Tibial nerve (tissue), 4 donors: Measurements from ENCODE around the gene CCDC70.

Experiments
- EP300 ChIP-seq, 2 donors: sonication (generic); formaldehyde crosslinking; IDR thresholded peaks; one replicate each; pipeline ENCODE4 v1.6.1; 2017; ENCODE audit warnings: antibody characterized with exemption in 2 of 2, mild to moderate bottlenecking in 1 of 2
- TF ChIP-seq, protein P1 (sequence below), 5 experiments: fragments of 200-600 bp in 3 of 5; fragments of 450-650 bp in 2 of 5; sonication (generic) in 3 of 5; IDR thresholded peaks; one replicate each; pipeline ENCODE4 v1.5.1; 2016 to 2019; ENCODE audit warnings: antibody characterized with exemption in 5 of 5, mild to moderate bottlenecking in 3 of 5, moderate library complexity in 2 of 5

DNA sequence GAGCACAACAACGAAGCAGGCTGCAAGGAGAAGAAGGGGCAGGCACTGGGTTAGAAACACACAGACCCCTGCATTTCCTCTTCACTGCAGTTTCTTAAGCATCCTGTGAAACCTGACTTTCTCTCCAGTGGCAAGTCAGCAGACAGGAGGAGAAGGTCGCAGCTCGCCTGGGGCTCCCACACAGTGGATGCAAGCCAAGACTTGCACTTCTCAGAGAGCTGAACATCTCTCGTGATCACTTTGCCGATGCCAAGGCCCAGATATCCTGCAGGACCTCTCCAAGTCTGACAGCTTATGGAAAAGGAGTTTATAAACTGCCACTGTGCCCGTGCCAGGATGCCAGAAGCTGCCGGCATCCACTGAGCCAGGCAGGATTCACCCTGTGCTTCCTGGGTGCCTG, 35.2 kb upstream of the CCDC70 start:
- TF ChIP-seq, protein P1, sequence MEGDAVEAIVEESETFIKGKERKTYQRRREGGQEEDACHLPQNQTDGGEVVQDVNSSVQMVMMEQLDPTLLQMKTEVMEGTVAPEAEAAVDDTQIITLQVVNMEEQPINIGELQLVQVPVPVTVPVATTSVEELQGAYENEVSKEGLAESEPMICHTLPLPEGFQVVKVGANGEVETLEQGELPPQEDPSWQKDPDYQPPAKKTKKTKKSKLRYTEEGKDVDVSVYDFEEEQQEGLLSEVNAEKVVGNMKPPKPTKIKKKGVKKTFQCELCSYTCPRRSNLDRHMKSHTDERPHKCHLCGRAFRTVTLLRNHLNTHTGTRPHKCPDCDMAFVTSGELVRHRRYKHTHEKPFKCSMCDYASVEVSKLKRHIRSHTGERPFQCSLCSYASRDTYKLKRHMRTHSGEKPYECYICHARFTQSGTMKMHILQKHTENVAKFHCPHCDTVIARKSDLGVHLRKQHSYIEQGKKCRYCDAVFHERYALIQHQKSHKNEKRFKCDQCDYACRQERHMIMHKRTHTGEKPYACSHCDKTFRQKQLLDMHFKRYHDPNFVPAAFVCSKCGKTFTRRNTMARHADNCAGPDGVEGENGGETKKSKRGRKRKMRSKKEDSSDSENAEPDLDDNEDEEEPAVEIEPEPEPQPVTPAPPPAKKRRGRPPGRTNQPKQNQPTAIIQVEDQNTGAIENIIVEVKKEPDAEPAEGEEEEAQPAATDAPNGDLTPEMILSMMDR (IDR thresholded peaks at IDR 0.05): no peak
- no peak for TF ChIP-seq EP300 (IDR thresholded peaks at IDR 0.05)
